ENCODE data around the gene DLG4.
"Not testable (repeated sequence)": the region's sequence is repeated elsewhere in the genome, so short reads cannot be mapped to it uniquely, and the experiment has no call there.

The DLG4 gene

GRCh38 chr17:7175330-7175733 is 44.3 kb downstream of the DLG4 start:
- Histone ChIP-seq H3K36me3 (ENCODE audit: insufficient read depth) (no peaks in the 10 kb centered on the region), H3K27ac (no peak overlapping the region), H3K4me1 (ENCODE audit: low read depth, poor library complexity, severe bottlenecking) (no peaks in the 10 kb centered on the region), H3K4me3 (IDR thresholded peaks at IDR 0.05; ENCODE audit: insufficient read depth, low read depth, low read length) (no peak overlapping the region), H2AFZ (ENCODE audit: low read depth) (no peak overlapping the region), H3K4me2 (no peak overlapping the region), H4K20me1 (ENCODE audit: insufficient read depth) (no peaks in the 10 kb centered on the region), H3K27me3 (ENCODE audit: insufficient read depth, low read depth) (no peaks in the 10 kb centered on the region), H3K79me2 (ENCODE audit: insufficient read depth, low read depth) (no peaks in the 10 kb centered on the region), H3K9ac (no peak overlapping the region)
- TF ChIP-seq CTCF (conservative IDR thresholded peaks at IDR 0.05; ENCODE audit: low read depth, low read length), result no peak

- Histone ChIP-seq H3K27me3 (ENCODE audit: insufficient read depth, low read depth) (no peaks in the 10 kb centered on the region), H3K36me3 (ENCODE audit: insufficient read depth) (no peaks in the 10 kb centered on the region), H2AFZ (ENCODE audit: low read depth) (no peak overlapping the region), H3K9ac (no peak overlapping the region), H3K79me2 (ENCODE audit: insufficient read depth, low read depth) (no peaks in the 10 kb centered on the region), H3K4me1 (ENCODE audit: low read depth, poor library complexity, severe bottlenecking) (no peaks in the 10 kb centered on the region), H3K4me2 (no peak overlapping the region), H3K27ac (no peak overlapping the region), H4K20me1 (ENCODE audit: insufficient read depth) (no peaks in the 10 kb centered on the region), H3K4me3 (IDR thresholded peaks at IDR 0.05; ENCODE audit: insufficient read depth, low read depth, low read length) (no peak overlapping the region)
- no peak for TF ChIP-seq CTCF (conservative IDR thresholded peaks at IDR 0.05; ENCODE audit: low read depth, low read length)
Observed at GRCh38 chr17:7174603-7175326, 44.9 kb downstream of the DLG4 start.

- no peaks in the 10 kb centered on the region for H3K27me3 ChIP-seq (ENCODE audit: insufficient read depth, low read depth)
- no peaks in the 10 kb centered on the region for H3K79me2 ChIP-seq (ENCODE audit: insufficient read depth, low read depth)
- TF ChIP-seq CTCF (conservative IDR thresholded peaks at IDR 0.05; ENCODE audit: low read depth, low read length), result no peak
- no peak overlapping the region for H3K9ac ChIP-seq
- H3K36me3 ChIP-seq (ENCODE audit: insufficient read depth), result no peaks in the 10 kb centered on the region
- no peak overlapping the region for H3K4me2 ChIP-seq
- H3K4me1 ChIP-seq (ENCODE audit: low read depth, poor library complexity, severe bottlenecking), result no peaks in the 10 kb centered on the region
- no peak overlapping the region for H3K4me3 ChIP-seq (IDR thresholded peaks at IDR 0.05; ENCODE audit: insufficient read depth, low read depth, low read length)
- H3K27ac ChIP-seq, result no peak overlapping the region
- H4K20me1 ChIP-seq (ENCODE audit: insufficient read depth), result no peaks in the 10 kb centered on the region
- no peak overlapping the region for H2AFZ ChIP-seq (ENCODE audit: low read depth)
Observed at GRCh38 chr17:7173687-7174602, 45.7 kb downstream of the DLG4 start.

- H4K20me1 ChIP-seq (ENCODE audit: insufficient read depth); H3K4me3 ChIP-seq (IDR thresholded peaks at IDR 0.05; ENCODE audit: insufficient read depth, low read depth, low read length); H2AFZ ChIP-seq (ENCODE audit: low read depth); H3K79me2 ChIP-seq (ENCODE audit: insufficient read depth, low read depth); H3K4me2 ChIP-seq; H3K4me1 ChIP-seq (ENCODE audit: low read depth, poor library complexity, severe bottlenecking); H3K27me3 ChIP-seq (ENCODE audit: insufficient read depth, low read depth); H3K9ac ChIP-seq; H3K36me3 ChIP-seq (ENCODE audit: insufficient read depth); H3K27ac ChIP-seq: not testable (repeated sequence)
Observed at GRCh38 chr17:7172522-7173191, 47.0 kb downstream of the DLG4 start.

- not testable (repeated sequence) for H3K79me2 ChIP-seq (ENCODE audit: insufficient read depth, low read depth); H3K4me1 ChIP-seq (ENCODE audit: low read depth, poor library complexity, severe bottlenecking); H3K36me3 ChIP-seq (ENCODE audit: insufficient read depth); H3K4me3 ChIP-seq (IDR thresholded peaks at IDR 0.05; ENCODE audit: insufficient read depth, low read depth, low read length); H3K27ac ChIP-seq; H3K9ac ChIP-seq; H3K4me2 ChIP-seq; H2AFZ ChIP-seq (ENCODE audit: low read depth); H3K27me3 ChIP-seq (ENCODE audit: insufficient read depth, low read depth); H4K20me1 ChIP-seq (ENCODE audit: insufficient read depth)
Observed at GRCh38 chr17:7169565-7169908, 50.1 kb downstream of the DLG4 start.

GRCh38 chr17:7168841-7169564 is 50.6 kb downstream of the DLG4 start:
- H3K4me3 ChIP-seq (IDR thresholded peaks at IDR 0.05; ENCODE audit: insufficient read depth, low read depth, low read length); H4K20me1 ChIP-seq (ENCODE audit: insufficient read depth); H3K27me3 ChIP-seq (ENCODE audit: insufficient read depth, low read depth); H3K36me3 ChIP-seq (ENCODE audit: insufficient read depth); H2AFZ ChIP-seq (ENCODE audit: low read depth); H3K79me2 ChIP-seq (ENCODE audit: insufficient read depth, low read depth); H3K4me2 ChIP-seq; H3K4me1 ChIP-seq (ENCODE audit: low read depth, poor library complexity, severe bottlenecking); H3K27ac ChIP-seq; H3K9ac ChIP-seq: not testable (repeated sequence)
